AG10803 (cell line): ENCODE data around the gene SNAP47.
A peak's percentile ranks its signal among the peaks of the same experiment; 100 is the strongest.

Experiments
- DNase-seq: peaks from one replicate; pipeline ENCODE4 v3.0.0; 2010; ENCODE audit warnings: low read depth
- H3K4me3 ChIP-seq: 2 replicates; pipeline ENCODE4 v1.5.1; 2011; ENCODE audit warnings: mild to moderate bottlenecking, low read length, control low read depth
- TF ChIP-seq, protein P1 (sequence below): conservative IDR thresholded peaks from 2 replicates; pipeline ENCODE4 v1.5.1; 2011; ENCODE audit warnings: mild to moderate bottlenecking, low read length, control low read depth, inconsistent platforms

SNAP47 gene

DNA sequence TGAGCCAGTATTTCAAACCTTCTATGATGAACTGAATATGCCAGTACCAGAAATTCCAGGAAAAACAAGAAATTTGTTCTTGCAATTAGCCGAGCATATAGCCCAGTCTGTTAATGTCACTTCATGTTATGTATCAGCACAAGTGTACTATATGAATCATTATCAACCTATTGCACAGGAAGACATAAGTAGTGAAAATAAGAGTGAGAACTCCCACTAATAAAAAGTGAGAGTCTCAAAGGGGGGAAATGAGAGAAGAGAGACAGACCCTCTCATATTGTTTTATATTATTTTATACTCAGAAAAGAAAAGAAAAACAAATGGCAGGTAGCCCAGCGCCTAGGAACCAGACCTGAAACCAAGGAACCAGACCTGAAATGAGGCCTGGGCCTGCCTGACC is 16.3 kb upstream of the SNAP47 start:
- DNase-seq, result no peak
- no peak overlapping the region for H3K4me3 ChIP-seq
- TF ChIP-seq, protein P1, sequence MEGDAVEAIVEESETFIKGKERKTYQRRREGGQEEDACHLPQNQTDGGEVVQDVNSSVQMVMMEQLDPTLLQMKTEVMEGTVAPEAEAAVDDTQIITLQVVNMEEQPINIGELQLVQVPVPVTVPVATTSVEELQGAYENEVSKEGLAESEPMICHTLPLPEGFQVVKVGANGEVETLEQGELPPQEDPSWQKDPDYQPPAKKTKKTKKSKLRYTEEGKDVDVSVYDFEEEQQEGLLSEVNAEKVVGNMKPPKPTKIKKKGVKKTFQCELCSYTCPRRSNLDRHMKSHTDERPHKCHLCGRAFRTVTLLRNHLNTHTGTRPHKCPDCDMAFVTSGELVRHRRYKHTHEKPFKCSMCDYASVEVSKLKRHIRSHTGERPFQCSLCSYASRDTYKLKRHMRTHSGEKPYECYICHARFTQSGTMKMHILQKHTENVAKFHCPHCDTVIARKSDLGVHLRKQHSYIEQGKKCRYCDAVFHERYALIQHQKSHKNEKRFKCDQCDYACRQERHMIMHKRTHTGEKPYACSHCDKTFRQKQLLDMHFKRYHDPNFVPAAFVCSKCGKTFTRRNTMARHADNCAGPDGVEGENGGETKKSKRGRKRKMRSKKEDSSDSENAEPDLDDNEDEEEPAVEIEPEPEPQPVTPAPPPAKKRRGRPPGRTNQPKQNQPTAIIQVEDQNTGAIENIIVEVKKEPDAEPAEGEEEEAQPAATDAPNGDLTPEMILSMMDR, result no peak

DNA sequence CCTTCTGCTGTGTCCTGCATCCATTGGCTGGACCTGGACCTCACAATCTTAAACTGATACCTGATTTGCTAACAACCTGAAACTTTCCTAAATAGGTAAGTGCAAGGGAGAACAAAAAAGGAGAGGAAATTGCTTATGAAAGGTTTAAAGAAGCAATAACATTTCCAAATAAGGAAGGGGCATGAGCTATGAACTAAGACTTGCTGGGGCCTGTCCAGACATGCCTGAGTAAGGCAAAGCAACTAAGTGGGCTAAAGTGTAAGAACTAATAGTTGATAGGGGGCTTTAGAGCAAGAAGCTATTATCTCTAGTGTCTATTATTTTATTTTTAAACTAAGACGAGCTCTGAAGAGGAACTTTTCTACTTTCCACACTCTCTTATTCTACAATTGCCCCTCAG is 11.8 kb upstream of the SNAP47 start:
- no peak for DNase-seq
- H3K4me3 ChIP-seq, result no peak overlapping the region
- TF ChIP-seq, protein P1, result no peak

DNA sequence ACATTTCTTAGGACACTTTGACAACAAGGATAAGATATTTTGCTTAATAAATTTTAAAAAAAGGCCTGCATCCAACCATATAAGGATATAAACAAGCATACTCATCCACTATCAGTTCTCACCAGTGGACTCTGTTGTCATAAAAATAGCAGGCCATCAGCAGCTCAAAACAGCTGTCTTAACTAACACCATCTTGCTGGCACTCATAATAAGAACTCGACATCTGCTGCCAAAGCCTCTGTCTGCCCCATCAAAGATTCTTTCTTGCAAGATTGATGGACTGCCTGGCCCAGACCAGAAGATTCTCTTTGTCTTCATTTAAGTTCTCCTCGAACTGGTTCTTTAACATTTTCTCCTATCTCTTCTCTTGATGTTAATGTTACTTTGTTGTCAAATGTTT is 10.2 kb upstream of the SNAP47 start:
- no peak for DNase-seq
- TF ChIP-seq, protein P1, result no peak
- no peak overlapping the region for H3K4me3 ChIP-seq

DNA sequence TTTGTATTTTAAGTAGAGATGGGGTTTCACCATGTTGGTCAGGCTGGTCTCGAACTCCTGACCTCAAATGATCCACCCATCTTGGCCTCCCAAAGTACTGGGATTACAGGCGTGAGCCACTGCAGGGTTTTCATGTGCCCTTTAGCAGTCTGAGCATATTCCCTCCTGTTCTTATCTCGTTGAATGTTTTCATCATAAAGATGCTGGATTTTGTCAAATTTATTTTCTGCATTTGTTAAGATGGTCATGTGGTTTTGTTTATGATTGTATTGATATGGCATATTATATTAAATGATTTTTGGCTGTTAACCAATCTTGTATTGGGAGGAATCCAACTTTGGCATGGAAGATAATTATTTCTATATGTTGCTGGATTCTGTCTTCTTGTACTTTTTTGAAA is 8.9 kb upstream of the SNAP47 start:
- H3K4me3 ChIP-seq, result no peak overlapping the region
- no peak for DNase-seq
- TF ChIP-seq, protein P1, result no peak

DNA sequence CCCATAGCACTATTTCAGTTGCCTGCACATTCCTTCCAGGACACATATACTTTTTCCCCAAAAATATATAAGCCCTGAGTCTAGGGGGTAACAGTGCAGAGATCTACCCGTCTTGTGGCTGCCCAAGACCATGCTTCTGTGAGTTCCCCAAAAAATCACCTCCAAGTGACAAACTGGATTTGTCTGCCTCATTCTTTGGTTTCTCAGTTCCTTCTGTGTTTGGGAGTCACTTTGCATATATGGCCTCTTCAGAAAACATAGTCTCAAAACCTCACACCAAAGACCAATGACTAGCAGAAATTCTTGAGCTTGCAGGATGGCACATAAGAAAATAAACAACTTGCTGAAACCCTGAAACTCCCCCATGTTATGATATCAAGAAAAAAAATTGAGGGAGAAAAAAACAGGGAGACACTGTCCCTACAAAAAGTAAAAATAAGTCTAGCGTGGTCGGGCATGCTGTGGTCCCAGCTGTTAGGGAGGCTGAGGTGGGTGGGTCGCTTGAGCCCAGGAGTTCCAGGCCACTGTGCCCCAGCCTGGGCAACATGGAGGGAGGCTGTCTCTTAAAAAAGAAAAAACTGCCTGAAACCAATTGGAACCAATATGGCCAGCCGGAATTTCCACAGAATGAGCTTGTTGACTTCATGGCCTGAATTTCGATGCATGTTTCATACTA is 8.2 kb upstream of the SNAP47 start:
- no peak for DNase-seq
- H3K4me3 ChIP-seq, result no peak overlapping the region
- TF ChIP-seq, protein P1, result no peak

DNA sequence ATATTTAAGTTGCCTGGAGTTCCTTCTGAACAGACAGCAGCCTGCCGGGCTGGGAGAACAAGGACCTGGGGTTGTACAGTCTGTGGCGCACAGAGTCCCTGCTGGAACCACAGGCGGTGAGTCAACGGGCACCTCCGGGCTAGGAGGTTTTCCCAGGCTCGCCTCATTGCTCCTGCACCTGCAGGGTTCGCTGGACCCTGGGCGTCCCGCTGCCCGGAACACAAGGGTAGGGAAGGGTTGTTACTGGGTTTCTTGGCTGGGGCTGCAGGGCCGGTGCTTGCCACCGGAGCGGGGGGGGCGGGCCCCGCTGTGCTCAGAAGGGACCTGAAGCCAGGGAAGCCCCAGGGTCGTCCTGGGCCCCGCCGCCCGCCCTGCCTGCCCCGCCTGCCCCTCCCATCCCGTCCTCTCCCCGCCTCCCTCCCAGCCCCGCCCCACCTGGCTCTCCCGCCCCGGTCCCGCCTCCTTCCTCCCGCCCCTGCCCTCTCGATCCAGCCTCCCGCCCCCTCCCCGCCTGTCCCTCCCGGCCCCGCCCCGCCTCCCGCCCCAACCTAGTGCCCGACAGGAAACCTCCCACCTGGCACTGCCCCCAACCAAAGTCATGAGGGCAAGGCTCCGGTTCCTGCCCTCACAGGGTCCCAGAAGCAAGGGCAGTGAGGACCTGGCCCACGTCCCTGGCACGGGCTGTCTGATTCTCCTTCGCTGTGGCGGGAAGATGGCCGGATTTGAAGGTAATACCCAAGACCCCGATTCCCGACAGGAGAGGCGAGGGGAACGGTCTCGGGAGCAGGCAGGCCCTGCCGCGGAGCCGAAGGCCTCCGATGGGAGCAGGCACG is 7.0 kb upstream of the SNAP47 start:
- no peak for DNase-seq
- TF ChIP-seq, protein P1, result no peak
- peak overlapping the region; percentile 57 for H3K4me3 ChIP-seq

DNA sequence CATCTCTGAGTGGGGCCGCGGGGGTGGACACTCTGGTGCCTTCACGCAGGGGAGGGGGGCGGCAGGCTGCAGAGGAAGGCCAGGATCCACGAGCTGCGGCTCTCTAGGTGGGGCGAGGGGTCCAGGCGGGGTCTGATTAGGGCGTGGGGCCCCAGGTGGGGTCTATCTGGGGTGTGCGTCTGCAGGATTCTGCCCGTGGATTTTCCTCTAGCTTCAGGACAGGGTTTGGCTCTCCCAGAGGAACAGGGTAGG is 6.4 kb upstream of the SNAP47 start:
- peak overlapping the region; percentile 57 for H3K4me3 ChIP-seq
- TF ChIP-seq, protein P1, result no peak
- DNase-seq, result no peak
